DOHH2 (cell line): ENCODE data around the gene TMEM41A.

Source experiments
- H3F3A ChIP-seq: fragments of 200-600 bp; sonication (generic), shearing (Covaris generic); 2 replicates; pipeline ENCODE4 v1.6.0; 2016; ENCODE audit warnings: antibody characterized with exemption, mild to moderate bottlenecking; ENCODE audit not compliant: control insufficient read depth, insufficient read depth
- H3K27ac ChIP-seq: fragments of 200-600 bp; sonication (generic); 2 replicates; pipeline ENCODE4 v1.5.1; 2014; ENCODE audit warnings: low read depth, mild to moderate bottlenecking, low read length, moderate library complexity
- H3K27me3 ChIP-seq: fragments of 200-600 bp; sonication (generic); 2 replicates; pipeline ENCODE4 v1.6.1; 2014; ENCODE audit warnings: mild to moderate bottlenecking, low read length, mixed read lengths; ENCODE audit not compliant: control insufficient read depth
- H3K36me3 ChIP-seq: fragments of 200-600 bp; sonication (generic); 2 replicates; pipeline ENCODE4 v1.6.1; 2014; ENCODE audit warnings: mild to moderate bottlenecking, low read length, moderate library complexity, mixed read lengths; ENCODE audit not compliant: control insufficient read depth
- H3K4me1 ChIP-seq: fragments of 200-600 bp; sonication (generic); 2 replicates; pipeline ENCODE4 v1.6.1; 2014; ENCODE audit warnings: mild to moderate bottlenecking, low read length, mixed read lengths; ENCODE audit not compliant: control insufficient read depth
- H3K4me2 ChIP-seq: fragments of 200-600 bp; sonication (generic); 2 replicates; pipeline ENCODE4 v1.6.0; 2014; ENCODE audit warnings: mild to moderate bottlenecking, low read length, moderate library complexity
- H3K4me3 ChIP-seq: fragments of 200-600 bp; sonication (generic); 2 replicates; pipeline ENCODE4 v1.5.1; 2014; ENCODE audit warnings: mild to moderate bottlenecking, low read length, mixed read lengths
- H3K79me2 ChIP-seq: fragments of 200-600 bp; sonication (generic); 2 replicates; pipeline ENCODE4 v1.6.1; 2014; ENCODE audit warnings: mild to moderate bottlenecking, low read length, mixed read lengths; ENCODE audit not compliant: control insufficient read depth
- H3K9me2 ChIP-seq: fragments of 200-600 bp; sonication (generic); replicated peaks from 2 replicates; pipeline ENCODE4 v1.6.1; 2014; ENCODE audit warnings: mild to moderate bottlenecking, low read length, mixed read lengths; ENCODE audit not compliant: control insufficient read depth
- H3K9me3 ChIP-seq: fragments of 200-600 bp; sonication (generic); 2 replicates; pipeline ENCODE4 v1.6.1; 2014; ENCODE audit warnings: antibody characterized with exemption, low read length, mixed read lengths; ENCODE audit not compliant: control insufficient read depth, insufficient read depth
- H4K20me1 ChIP-seq: fragments of 200-600 bp; sonication (generic); 2 replicates; pipeline ENCODE4 v1.6.0; 2014; ENCODE audit warnings: low read depth, mild to moderate bottlenecking, antibody characterized with exemption, low read length, moderate library complexity; ENCODE audit not compliant: control insufficient read depth, insufficient read depth
- EZH2phosphoT487 ChIP-seq: fragments of 200-600 bp; sonication (generic); IDR thresholded peaks from 2 replicates; pipeline ENCODE4 v1.6.1; 2017; ENCODE audit warnings: borderline replicate concordance, mild to moderate bottlenecking, antibody characterized with exemption, low read length, moderate library complexity, mixed read lengths
- TF ChIP-seq, protein P1 (sequence below): fragments of 200-600 bp; sonication (generic); IDR thresholded peaks from one replicate; pipeline ENCODE4 v1.5.1; 2014; ENCODE audit warnings: antibody characterized with exemption, mild to moderate bottlenecking, low read depth, low read length; ENCODE audit not compliant: poor library complexity, severe bottlenecking

TMEM41A gene

DNA sequence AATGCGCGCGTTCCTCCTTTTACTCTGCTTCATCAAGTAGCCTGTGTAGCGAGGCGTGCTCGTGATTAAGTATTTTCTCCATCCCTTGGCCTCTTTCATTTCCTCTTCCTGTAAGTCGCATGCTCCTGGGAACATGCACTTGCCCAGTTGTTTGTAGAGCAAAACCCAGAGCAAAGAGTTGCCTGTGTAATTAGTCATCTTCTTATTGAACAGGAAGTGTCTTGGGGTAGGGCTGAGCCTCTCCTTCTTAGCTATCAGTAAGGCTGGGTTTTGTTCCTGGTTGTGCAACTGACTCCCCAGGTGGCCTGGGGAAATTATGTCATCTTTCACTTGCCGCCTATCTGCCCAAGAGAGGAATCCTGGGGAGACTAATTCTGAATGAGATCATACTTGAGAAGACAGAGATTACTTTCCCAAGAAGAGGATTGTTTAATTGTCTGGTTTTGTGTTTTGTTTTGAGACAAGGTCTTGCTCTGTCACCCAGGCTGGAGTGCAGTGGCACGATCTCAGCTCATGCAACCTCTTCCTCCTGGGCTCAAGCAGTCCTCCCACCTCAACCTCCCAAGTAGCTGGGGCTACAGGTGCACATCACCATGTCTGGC, 38.6 kb upstream of the TMEM41A start:
- Histone ChIP-seq H3K9me2 (no peaks in the 10 kb centered on the region), H3K9me3 (no peaks in the 10 kb centered on the region), H3K4me2 (peak overlapping the region; percentile 71), H3K36me3 (no peaks in the 10 kb centered on the region), H3K4me1 (peaks cover 18% of the 10 kb centered on the region), H3K27me3 (no peaks in the 10 kb centered on the region), H3K4me3 (peak overlapping the region; percentile 33), H3K27ac (peak overlapping the region; percentile 82), H3F3A (peaks cover 11% of the 10 kb centered on the region), H3K79me2 (no peaks in the 10 kb centered on the region), H4K20me1 (no peaks in the 10 kb centered on the region)
- TF ChIP-seq EZH2phosphoT487 = no peak

DNA sequence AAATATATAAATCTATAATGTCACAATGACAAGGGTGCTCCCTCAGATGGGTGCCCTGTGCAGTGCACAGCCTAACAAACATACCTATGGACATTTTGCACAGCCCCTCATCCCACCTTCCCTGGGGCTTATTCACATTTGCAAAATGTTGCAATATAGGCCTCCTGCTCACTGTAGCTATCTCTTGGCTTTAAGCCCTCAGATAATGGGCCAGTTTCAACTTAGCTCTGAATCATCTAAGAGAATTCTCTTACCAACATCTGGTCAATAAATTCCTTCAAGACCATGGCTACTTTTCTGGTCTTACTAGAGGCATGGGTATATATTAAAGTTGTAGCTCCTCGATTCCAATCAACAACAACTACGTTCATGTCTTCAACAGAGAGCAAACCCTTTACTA, 35.7 kb upstream of the TMEM41A start:
- Histone ChIP-seq H3K4me1 (peaks cover 18% of the 10 kb centered on the region), H3K9me2 (no peaks in the 10 kb centered on the region), H3K36me3 (no peaks in the 10 kb centered on the region), H3K27ac (no peak overlapping the region), H3F3A (peaks cover 11% of the 10 kb centered on the region), H3K4me3 (no peak overlapping the region), H4K20me1 (no peaks in the 10 kb centered on the region), H3K9me3 (no peaks in the 10 kb centered on the region), H3K79me2 (no peaks in the 10 kb centered on the region), H3K27me3 (no peaks in the 10 kb centered on the region), H3K4me2 (no peak overlapping the region)
- TF ChIP-seq, protein P1, sequence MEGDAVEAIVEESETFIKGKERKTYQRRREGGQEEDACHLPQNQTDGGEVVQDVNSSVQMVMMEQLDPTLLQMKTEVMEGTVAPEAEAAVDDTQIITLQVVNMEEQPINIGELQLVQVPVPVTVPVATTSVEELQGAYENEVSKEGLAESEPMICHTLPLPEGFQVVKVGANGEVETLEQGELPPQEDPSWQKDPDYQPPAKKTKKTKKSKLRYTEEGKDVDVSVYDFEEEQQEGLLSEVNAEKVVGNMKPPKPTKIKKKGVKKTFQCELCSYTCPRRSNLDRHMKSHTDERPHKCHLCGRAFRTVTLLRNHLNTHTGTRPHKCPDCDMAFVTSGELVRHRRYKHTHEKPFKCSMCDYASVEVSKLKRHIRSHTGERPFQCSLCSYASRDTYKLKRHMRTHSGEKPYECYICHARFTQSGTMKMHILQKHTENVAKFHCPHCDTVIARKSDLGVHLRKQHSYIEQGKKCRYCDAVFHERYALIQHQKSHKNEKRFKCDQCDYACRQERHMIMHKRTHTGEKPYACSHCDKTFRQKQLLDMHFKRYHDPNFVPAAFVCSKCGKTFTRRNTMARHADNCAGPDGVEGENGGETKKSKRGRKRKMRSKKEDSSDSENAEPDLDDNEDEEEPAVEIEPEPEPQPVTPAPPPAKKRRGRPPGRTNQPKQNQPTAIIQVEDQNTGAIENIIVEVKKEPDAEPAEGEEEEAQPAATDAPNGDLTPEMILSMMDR = no peak
- TF ChIP-seq EZH2phosphoT487 = no peak

DNA sequence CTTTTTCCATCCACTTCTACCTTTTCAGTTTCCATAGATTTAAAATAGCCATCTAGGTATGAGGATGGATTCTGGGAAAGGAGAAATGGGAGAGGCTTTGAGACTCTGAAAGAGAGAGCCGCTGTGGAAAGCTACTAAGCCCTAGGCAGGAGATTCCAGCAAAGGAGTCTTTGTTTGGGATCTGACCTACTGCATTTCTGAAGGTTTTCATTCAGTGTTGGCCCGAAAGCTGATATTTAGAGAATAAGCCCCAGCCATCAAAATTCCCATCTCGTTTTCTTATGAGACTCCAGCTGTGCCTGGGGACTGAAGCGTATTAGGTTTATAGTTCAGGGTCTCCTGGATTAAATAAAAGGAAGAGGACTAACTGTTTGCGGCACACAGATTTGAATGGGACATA, 34.1 kb upstream of the TMEM41A start:
- Histone ChIP-seq H3K4me3 (no peak overlapping the region), H3K4me1 (peaks cover 13% of the 10 kb centered on the region), H4K20me1 (no peaks in the 10 kb centered on the region), H3K9me3 (no peaks in the 10 kb centered on the region), H3K27ac (no peak overlapping the region), H3K4me2 (no peak overlapping the region), H3F3A (peaks cover 7% of the 10 kb centered on the region), H3K36me3 (no peaks in the 10 kb centered on the region), H3K9me2 (no peaks in the 10 kb centered on the region), H3K27me3 (no peaks in the 10 kb centered on the region), H3K79me2 (no peaks in the 10 kb centered on the region)
- TF ChIP-seq EZH2phosphoT487 = no peak
- TF ChIP-seq, protein P1 = no peak

DNA sequence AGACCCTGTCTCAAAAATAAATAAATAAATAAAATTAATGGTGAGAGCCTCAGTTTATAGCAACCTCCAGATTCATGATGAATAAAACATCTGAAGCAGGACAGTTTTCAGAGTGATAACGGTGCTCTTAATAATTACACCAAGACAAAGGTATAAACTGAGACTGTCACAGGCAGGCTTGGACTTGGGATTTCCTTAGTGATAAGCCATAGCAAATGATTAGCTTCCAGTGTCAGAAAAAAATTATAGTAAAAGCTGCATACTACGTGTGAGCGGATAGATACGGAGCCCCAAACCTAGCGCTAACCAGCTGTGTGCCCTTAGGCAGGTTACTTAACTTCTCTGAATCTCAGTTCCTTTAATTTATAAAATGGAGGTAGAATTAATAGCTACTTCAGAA, 32.0 kb upstream of the TMEM41A start:
- no peaks in the 10 kb centered on the region for H3K27me3 ChIP-seq
- H3F3A ChIP-seq = no peaks in the 10 kb centered on the region
- H4K20me1 ChIP-seq = no peaks in the 10 kb centered on the region
- H3K79me2 ChIP-seq = no peaks in the 10 kb centered on the region
- H3K4me3 ChIP-seq = no peak overlapping the region
- no peaks in the 10 kb centered on the region for H3K36me3 ChIP-seq
- H3K9me2 ChIP-seq = no peaks in the 10 kb centered on the region
- H3K27ac ChIP-seq = no peak overlapping the region
- TF ChIP-seq EZH2phosphoT487 = no peak
- TF ChIP-seq, protein P1 = no peak
- H3K4me2 ChIP-seq = no peak overlapping the region
- no peaks in the 10 kb centered on the region for H3K9me3 ChIP-seq
- H3K4me1 ChIP-seq = no peaks in the 10 kb centered on the region
